GM13976 (cell line): ENCODE data around the gene COL13A1.

ENCODE experiments used
- DNase-seq: peaks from one replicate; pipeline ENCODE4 v3.0.0; 2012; ENCODE audit warnings: low spot score
- in situ Hi-C: fragments of 300-500 bp; cut with MboI; formaldehyde crosslinking; loops from one replicate; pipeline ENCODE4 v1.12.0; 2022; ENCODE audit warnings: low sequenced_read_pairs, mixed read lengths, inconsistent platforms; ENCODE audit not compliant: unreplicated experiment
- TF ChIP-seq, protein P1 (sequence below): IDR thresholded peaks from 2 replicates; pipeline ENCODE4 v1.5.1; 2012; ENCODE audit warnings: borderline replicate concordance, mild to moderate bottlenecking; ENCODE audit not compliant: insufficient read depth; ENCODE audit errors: extremely low read depth, missing control alignments, control extremely low read depth

Gene COL13A1

DNA sequence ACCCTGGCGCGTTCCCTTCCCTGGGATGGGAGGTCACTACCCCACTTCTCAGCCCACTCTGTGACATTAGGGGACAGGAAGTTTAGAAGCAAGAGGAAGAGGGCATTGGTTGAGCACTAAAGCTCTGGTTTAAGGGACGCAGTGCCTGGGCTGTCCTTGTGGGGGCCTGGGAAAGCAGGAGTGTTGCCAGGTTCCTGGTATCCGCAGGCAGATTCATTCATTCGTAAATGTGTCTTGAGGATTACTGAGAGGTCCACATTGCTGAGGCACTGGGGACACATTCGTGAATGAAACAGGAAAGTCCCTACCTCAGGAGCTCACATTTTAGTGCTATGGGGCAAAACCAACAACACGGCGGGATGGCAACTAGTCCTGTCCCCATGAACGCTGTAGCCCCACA is 69.4 kb downstream of the COL13A1 start:
- no peak for DNase-seq
- TF ChIP-seq, protein P1, sequence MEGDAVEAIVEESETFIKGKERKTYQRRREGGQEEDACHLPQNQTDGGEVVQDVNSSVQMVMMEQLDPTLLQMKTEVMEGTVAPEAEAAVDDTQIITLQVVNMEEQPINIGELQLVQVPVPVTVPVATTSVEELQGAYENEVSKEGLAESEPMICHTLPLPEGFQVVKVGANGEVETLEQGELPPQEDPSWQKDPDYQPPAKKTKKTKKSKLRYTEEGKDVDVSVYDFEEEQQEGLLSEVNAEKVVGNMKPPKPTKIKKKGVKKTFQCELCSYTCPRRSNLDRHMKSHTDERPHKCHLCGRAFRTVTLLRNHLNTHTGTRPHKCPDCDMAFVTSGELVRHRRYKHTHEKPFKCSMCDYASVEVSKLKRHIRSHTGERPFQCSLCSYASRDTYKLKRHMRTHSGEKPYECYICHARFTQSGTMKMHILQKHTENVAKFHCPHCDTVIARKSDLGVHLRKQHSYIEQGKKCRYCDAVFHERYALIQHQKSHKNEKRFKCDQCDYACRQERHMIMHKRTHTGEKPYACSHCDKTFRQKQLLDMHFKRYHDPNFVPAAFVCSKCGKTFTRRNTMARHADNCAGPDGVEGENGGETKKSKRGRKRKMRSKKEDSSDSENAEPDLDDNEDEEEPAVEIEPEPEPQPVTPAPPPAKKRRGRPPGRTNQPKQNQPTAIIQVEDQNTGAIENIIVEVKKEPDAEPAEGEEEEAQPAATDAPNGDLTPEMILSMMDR: no peak
- in situ Hi-C loops: no loop called here

DNA sequence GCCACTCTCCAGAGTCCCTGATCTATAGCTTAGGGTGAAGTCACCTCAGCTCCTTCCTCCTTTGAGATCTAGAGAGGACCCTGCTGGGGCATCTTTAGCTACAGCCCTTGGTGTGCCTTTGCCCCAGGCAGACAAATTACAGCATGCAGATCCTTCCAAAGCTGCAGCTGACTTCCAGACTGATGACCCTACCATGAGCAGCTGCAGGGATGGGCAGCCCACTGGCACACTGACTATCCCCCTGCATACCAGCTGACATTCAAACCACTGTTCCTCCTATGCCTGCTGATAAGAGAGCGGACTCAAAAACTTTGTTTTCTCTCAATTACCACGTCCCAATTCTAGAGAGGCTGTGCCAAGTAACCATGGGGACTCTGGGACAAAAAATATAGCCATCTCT is 70.6 kb downstream of the COL13A1 start:
- in situ Hi-C loops: no loop called here

DNA sequence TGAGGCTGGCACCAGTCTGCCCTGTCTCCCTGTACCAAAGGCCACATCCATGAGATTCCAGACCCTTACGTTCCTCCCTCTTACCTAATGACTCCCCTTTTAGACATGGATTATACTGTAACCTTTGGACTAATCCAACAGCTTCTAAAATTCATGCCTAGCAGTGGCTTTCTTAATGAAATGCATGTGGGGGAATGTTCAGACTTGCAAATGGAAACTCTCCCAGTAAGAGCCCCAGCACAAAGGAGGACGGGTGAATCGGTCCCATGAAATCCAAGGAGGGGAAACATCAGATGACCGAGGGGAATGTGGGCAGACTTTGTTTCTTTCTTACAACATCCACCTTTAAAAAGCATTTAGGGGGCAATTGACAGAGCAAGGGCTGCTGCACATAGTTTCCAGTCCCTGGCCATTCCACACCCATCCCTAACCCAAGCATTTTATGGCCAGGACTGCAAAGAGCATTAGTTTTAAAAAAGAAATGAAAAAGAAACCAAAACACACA is 71.5 kb downstream of the COL13A1 start:
- no peak for DNase-seq
- in situ Hi-C loops: no loop called here
- TF ChIP-seq, protein P1: no peak

More for the DNA sequence above, 70.6 kb downstream of the COL13A1 start:
- TF ChIP-seq, protein P1: no peak
- no peak for DNase-seq

DNA sequence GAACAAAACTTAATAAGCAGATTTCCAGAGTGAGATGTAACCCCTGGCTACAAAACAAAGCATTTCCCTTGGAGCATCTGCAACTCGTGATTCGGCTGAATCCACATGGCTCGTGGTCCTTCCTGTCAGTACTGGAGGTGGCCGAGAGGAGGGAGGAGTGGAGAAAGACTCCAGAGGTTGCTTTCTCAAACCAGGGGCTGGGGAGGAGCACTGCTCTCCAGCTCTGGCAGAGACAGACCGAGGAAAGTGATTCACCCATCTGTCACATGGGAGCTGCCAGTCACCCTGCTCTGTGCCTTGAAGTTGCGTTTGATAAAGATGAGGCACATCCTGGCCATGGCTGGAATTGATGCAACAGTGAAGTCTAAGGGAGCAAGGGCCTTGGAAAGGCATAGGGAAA is 72.7 kb downstream of the COL13A1 start:
- DNase-seq: no peak
- TF ChIP-seq, protein P1: no peak
- in situ Hi-C loops: no loop called here

DNA sequence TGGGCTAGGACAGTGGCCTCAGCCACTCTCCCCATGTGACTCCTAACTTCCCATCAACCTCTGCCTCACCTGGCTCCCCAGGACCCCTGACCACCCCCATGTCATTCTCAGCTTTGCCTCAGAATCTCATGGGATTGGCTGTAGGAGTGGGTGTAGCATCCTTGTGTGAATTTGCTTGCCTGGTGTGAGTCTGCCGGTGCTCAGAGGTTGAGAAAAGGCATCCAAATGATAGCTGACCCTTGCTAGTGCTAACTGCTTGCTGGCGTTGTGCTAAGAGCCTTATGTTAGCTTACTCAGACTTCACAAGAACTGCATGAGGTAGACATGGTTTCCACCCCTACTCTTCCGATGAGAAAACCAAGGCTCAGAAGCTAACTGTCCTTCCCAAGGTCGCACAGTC is 74.2 kb downstream of the COL13A1 start:
- in situ Hi-C loops: no loop called here
- DNase-seq: no peak
- TF ChIP-seq, protein P1: no peak

DNA sequence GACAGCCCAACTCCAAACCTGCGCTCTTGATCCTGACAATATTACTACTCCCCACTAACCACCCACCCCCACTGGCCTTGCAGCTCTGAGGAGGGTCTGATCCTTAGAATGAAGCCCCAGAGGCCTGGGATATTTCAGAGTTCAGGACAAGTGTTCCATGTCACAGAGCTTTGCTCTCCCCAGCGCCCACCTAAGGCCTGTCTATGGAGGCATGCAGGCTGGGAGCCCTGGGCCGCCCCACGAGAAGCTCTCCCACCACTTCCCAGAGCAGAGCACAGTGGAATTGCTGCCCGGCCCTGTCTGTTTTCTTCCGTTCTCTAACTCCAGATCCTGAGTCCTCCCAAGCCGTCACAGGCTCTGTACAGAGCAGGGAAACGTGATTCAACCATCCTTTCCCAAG is 74.6 kb downstream of the COL13A1 start:
- DNase-seq: no peak
- TF ChIP-seq, protein P1: no peak
- in situ Hi-C loops: no loop called here

DNA sequence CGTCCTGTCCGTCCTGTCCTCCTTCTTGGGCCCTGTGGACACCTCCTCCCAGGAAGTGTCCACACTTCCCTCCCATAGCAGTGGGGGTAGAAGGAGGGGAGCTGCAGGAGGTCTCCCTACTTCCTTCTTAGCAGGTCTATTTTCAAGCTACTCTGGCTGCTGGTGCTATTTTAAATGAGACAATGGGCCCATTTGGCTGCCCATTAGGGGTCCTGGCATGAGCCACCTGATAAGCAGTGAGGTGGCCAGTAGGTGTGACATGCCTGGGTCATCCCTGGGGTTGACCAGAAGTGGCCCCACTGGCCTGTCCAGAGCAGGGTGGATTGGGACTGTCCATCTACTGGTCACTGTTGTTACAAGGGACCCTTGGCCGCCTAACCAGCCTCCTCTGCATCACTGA is 75.2 kb downstream of the COL13A1 start:
- DNase-seq: no peak
- in situ Hi-C loops: no loop called here
- TF ChIP-seq, protein P1: no peak
